Heart left ventricle (tissue), 13 donors: ENCODE measurements around the gene SART1.

Experiments used
- POLR2A ChIP-seq, 2 donors: fragments of 450-650 bp; IDR thresholded peaks; one replicate each; pipeline ENCODE4 v1.6.1; 2017; ENCODE audit warnings: antibody characterized with exemption in 2 of 2, mild to moderate bottlenecking in 2 of 2, moderate library complexity in 2 of 2
- TF ChIP-seq, protein P1 (sequence below), 12 donors: fragments of 200-600 bp; sonication (generic) in 4 of 12; IDR thresholded peaks; one replicate each; pipeline versions ENCODE4 v1.5.0 to v1.8.0; 2018 to 2022; ENCODE audit warnings: antibody characterized with exemption in 12 of 12, mild to moderate bottlenecking in 5 of 12
- donor health status: ischemic (EF 13 %, LVEDD 7.1; RV severe dilation, severe dysfunction).
- donor health status: DM: no; HTN: yes; CAD: no.
- donor health status: DM: no; HTN: no; CAD: no.
- donor health status: ischemic (EF 25% LVEDD 6.9; RV normal size, moderate dysfunction).
- donor health status: ischemic (EF 25% LVEDD 5.7; RV mildly dilated, moderate dysfunction).
- donor health status: ischemic (EF 35%, LVEDD 5.7; RV mildly dilated, moderate dysfunction).
- donor health status: nonischemic (EF 11% LVEDD 7.7; RV severe dilation, severe dysfunction).
- donor health status: DM: yes; HTN: yes; CAD: no.
- donor health status: PGD.
- donor health status: ischemic (EF 29% LVEDD 5.4; RV normal size, mild dysfunction).
- donor health status: nonischemic (EF 23%, LVEDD 6.1; RV moderate dilation, normal function).

- TF ChIP-seq, protein P1, sequence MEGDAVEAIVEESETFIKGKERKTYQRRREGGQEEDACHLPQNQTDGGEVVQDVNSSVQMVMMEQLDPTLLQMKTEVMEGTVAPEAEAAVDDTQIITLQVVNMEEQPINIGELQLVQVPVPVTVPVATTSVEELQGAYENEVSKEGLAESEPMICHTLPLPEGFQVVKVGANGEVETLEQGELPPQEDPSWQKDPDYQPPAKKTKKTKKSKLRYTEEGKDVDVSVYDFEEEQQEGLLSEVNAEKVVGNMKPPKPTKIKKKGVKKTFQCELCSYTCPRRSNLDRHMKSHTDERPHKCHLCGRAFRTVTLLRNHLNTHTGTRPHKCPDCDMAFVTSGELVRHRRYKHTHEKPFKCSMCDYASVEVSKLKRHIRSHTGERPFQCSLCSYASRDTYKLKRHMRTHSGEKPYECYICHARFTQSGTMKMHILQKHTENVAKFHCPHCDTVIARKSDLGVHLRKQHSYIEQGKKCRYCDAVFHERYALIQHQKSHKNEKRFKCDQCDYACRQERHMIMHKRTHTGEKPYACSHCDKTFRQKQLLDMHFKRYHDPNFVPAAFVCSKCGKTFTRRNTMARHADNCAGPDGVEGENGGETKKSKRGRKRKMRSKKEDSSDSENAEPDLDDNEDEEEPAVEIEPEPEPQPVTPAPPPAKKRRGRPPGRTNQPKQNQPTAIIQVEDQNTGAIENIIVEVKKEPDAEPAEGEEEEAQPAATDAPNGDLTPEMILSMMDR (IDR thresholded peaks at IDR 0.05), result no peak
- no peak for TF ChIP-seq POLR2A (IDR thresholded peaks at IDR 0.05)
These were observed 19.7 kb upstream of the SART1 start for GRCh38 chr11:65941720-65942310.
